ENCODE data around the gene EDC4.
A peak's percentile ranks its signal among the peaks of the same experiment; 100 is the strongest.

DNA sequence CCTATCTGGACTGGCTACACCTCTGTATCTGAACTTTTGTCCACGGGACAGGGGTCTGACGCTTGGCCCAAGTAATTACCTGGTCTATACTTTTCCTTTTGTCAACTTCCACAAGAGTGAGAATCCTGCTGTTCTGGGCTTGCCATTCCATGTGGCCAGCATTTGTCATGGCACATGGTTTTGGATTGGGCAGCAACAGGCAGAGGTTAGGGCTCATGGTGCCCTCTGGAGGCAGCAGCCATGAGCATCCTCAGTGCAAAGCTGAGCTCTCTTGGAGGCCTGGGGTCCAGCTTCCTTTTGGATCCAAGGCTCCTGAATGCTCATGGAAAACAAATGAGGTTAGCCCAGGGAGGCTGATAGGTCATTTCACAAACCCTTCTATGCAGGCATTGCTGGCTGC is 7.5 kb upstream of the EDC4 start:
- TF ChIP-seq CTCF (IDR thresholded peaks at IDR 0.05) (peak in 5 of 6 experiments; percentile 26 to 56 (median 44)), POLR2A (IDR thresholded peaks at IDR 0.05) (no peak)

Measured in adrenal gland (tissue), 5 donors.